ENCODE results near the gene CD63. TPM values are rescaled to one million over a fixed set of nuclear protein-coding genes. Genes with fewer than 3 reads are reported as not detected.

The CD63 gene
- total RNA-seq, 2 donors from 2014 or later: 341 to 511 TPM

DNA sequence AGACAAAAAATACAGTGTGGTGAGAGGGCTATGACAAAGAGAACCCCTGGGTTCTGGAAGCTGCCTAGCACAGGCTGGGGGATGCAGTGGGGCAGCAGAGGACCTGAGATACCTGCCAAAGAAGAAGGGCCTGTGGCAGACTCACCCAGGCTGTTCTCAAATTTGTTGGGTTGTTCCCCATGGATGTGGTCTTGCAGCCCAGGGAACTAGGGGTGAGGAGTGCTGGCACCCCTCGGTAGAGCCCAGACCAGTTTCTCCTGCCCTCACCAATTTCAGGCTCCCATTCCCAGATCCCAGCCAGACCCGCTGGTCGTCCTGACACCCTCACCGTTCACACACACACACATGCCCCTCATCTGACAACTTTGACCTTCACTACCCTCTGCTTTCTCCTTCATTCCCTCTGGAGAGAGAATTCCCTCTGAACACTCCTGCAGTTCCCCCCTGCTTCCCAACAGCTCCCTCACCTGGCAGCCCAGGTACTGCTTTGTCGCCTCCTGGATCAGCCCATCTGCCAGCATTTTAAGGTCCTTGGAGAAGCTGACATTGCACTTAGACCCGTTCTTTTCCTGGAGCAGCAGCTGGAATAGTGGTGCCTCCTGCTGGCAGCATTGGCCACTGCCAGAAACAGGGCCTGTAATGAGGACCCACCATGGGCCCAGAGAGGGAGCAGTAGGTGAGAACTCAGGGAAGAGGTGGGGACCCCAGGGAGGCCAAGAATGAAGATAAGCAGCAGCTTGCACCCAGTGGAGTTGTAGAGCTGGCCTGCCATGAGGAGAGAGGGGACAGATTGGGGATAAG lies 8.2 kb upstream of the CD63 start:
- peak; percentile 91 for ATAC-seq
- intact Hi-C loops (cut with DNase I): no loop called here
- WGBS, 2 donors: 12 to 23% methylated on average over 6 of the region's 6 CpGs

DNA sequence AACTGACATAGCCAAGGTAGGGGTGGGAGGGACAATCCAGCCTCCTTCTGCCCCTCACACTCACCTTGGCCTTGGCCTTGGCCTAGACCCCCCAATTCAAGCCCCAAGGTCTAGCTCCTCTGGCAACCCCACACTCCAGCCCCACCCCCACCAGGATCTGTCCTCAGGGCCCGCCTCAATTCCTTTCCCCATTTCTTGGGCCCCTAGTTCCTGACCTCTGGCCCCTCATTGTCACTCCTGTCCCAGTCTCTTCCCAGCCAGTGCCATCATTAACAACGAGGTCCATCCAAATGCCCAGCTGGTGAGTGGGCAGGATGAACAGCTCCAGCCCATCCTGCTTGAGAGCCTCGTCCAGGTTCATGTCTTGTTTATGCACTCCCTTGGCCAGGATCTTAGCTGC lies 7.3 kb upstream of the CD63 start:
- Histone ChIP-seq H3K27ac (no peak overlapping the region), H3K27me3 (no peaks in the 10 kb centered on the region), H3K4me3 (no peak overlapping the region), H3K4me1 (peaks cover 17% of the 10 kb centered on the region), H3K36me3 (replicated peaks in 1 of 2; ENCODE audit: insufficient read depth in 1 of 2, low read depth in 2 of 2) (no peaks in the 10 kb centered on the region), H3K9me3 (no peaks in the 10 kb centered on the region)
- DNase-seq (no peak), ATAC-seq (no peak)
- 33 to 62% methylated on average over 3 of the region's 3 CpGs for WGBS, 2 donors
- intact Hi-C loops (cut with DNase I): no loop called here
- no peak for TF ChIP-seq POLR2A (IDR thresholded peaks at IDR 0.05)
- TF ChIP-seq, protein P1, sequence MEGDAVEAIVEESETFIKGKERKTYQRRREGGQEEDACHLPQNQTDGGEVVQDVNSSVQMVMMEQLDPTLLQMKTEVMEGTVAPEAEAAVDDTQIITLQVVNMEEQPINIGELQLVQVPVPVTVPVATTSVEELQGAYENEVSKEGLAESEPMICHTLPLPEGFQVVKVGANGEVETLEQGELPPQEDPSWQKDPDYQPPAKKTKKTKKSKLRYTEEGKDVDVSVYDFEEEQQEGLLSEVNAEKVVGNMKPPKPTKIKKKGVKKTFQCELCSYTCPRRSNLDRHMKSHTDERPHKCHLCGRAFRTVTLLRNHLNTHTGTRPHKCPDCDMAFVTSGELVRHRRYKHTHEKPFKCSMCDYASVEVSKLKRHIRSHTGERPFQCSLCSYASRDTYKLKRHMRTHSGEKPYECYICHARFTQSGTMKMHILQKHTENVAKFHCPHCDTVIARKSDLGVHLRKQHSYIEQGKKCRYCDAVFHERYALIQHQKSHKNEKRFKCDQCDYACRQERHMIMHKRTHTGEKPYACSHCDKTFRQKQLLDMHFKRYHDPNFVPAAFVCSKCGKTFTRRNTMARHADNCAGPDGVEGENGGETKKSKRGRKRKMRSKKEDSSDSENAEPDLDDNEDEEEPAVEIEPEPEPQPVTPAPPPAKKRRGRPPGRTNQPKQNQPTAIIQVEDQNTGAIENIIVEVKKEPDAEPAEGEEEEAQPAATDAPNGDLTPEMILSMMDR (IDR thresholded peaks at IDR 0.05): no peak

More for the DNA sequence above, 8.2 kb upstream of the CD63 start:
- peak; percentile 87 to 90 (median 88) for DNase-seq
- Histone ChIP-seq H3K36me3 (replicated peaks in 1 of 2; ENCODE audit: insufficient read depth in 1 of 2, low read depth in 2 of 2) (no peaks in the 10 kb centered on the region), H3K4me1 (peaks cover 17% of the 10 kb centered on the region), H3K9me3 (no peaks in the 10 kb centered on the region), H3K27ac (peak overlapping the region in 3 of 4 donors; percentile 65 to 80 (median 72)), H3K4me3 (no peak overlapping the region), H3K27me3 (no peaks in the 10 kb centered on the region)
- TF ChIP-seq POLR2A (IDR thresholded peaks at IDR 0.05): no peak
- TF ChIP-seq, protein P1 (IDR thresholded peaks at IDR 0.05): peak; percentile 56 to 99 (median 89)

DNA sequence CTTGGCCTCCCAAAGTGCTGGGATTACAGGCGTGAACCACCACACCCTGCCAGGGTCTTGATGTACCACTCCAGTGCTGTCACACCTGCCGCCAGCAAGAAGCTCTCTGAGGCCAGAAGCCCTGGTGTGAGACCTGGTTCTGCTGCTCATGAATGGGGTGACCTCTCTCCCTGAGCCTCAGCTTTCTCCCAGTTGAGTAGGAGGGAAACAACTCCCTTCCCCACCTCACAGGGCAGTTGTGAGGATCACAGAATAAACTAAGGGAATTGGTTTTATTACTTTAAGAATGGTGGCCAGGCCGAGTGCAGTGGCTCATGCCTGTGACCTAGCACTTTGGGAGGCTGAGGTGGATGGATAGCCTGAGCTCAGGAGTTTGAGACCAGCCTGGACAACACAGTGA lies 5.8 kb upstream of the CD63 start:
- Histone ChIP-seq H3K36me3 (replicated peaks in 1 of 2; ENCODE audit: insufficient read depth in 1 of 2, low read depth in 2 of 2) (no peaks in the 10 kb centered on the region), H3K4me1 (peaks cover 31% of the 10 kb centered on the region), H3K27ac (no peak overlapping the region), H3K4me3 (no peak overlapping the region), H3K27me3 (no peaks in the 10 kb centered on the region), H3K9me3 (no peaks in the 10 kb centered on the region)
- 91 to 100% methylated on average over 1 to 3 of the region's 3 CpGs for WGBS, 2 donors
- DNase-seq: no peak
- no peak for TF ChIP-seq POLR2A (IDR thresholded peaks at IDR 0.05)
- TF ChIP-seq, protein P1 (IDR thresholded peaks at IDR 0.05): no peak
- intact Hi-C loops (cut with DNase I): no loop called here
- ATAC-seq: no peak

DNA sequence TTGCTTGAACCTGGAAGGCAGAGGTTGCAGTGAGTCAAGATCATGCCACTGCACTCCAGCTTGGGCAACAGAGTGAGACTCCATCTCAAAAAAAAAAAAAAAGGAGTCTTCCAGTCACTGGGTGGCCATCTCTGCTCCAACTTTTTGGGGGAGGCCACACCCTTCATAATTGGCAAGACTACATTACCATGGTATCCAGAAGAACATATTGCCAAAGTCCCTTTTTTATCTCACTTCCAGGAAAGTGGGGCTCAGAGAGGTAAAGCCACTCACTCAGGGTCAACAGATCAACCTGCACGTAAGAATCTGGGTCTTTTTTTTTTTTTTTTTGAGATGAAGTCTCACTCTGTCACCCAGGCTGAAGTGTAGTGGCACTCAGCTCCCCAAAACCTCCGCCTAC lies 5.0 kb upstream of the CD63 start:
- Histone ChIP-seq H3K36me3 (replicated peaks in 1 of 2; ENCODE audit: insufficient read depth in 1 of 2, low read depth in 2 of 2) (no peaks in the 10 kb centered on the region), H3K27me3 (no peaks in the 10 kb centered on the region), H3K4me3 (no peak overlapping the region), H3K27ac (no peak overlapping the region), H3K9me3 (no peaks in the 10 kb centered on the region), H3K4me1 (peaks cover 31% of the 10 kb centered on the region)
- intact Hi-C loops (cut with DNase I): no loop called here
- no peak for ATAC-seq
- TF ChIP-seq, protein P1 (IDR thresholded peaks at IDR 0.05): no peak
- TF ChIP-seq POLR2A (IDR thresholded peaks at IDR 0.05): no peak
- DNase-seq: no peak
- WGBS, 2 donors: 72 to 74% methylated on average over 2 of the region's 2 CpGs

Measured in body of pancreas (tissue), 4 donors.